COLO668 (cell line): ENCODE measurements around the gene E2F4.

Experiments
- DNase-seq: peaks from one replicate; lab custom pipeline; 2025; ENCODE audit not compliant: unreplicated experiment; lab: John Stamatoyannopoulos, UW

The E2F4 gene

GRCh38 chr16:67230809-67231660 is 39.1 kb downstream of the E2F4 start:
- DNase-seq: no peak

DNA sequence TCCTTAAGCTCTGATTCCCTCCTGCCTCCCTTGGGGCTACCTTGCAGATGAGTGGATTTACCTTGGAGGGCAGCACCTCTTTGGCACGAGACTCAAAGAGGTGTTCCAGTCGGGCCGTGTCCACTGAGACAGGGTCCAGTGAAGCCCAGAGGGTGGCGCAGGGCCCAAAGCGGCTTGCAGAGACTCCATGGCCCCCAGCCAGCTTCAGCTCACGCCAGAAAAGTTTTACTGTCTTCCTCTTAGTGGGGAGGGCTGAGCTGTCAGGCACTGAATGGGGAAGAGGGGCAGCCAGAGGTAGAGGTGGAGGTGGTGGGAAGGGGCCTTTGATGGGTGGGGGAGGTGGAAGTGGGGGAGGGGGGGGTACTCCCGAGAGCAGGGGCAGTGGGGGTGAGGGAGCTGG is 41.6 kb downstream of the E2F4 start:
- DNase-seq: no peak

DNA sequence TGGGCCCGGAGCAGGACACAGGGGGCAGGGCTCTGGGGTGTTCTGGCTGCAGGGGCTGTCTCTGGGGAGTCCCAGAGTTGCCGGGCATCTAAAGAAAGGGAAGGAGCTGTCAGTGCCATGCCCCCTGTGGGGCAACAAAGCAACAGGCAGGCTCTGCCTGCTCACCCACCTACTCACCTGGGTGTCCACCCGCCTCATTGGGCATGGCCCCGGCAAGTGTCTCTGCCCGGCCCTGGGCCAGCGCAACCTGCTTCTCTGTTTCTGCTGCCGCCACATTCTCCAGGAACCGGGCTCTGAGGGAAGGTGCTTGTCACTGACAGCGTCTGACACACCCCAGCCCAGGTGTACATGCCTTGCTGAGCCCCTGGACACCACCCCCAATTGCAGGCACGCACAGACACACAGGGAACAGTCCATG is 42.2 kb downstream of the E2F4 start:
- DNase-seq: no peak

DNA sequence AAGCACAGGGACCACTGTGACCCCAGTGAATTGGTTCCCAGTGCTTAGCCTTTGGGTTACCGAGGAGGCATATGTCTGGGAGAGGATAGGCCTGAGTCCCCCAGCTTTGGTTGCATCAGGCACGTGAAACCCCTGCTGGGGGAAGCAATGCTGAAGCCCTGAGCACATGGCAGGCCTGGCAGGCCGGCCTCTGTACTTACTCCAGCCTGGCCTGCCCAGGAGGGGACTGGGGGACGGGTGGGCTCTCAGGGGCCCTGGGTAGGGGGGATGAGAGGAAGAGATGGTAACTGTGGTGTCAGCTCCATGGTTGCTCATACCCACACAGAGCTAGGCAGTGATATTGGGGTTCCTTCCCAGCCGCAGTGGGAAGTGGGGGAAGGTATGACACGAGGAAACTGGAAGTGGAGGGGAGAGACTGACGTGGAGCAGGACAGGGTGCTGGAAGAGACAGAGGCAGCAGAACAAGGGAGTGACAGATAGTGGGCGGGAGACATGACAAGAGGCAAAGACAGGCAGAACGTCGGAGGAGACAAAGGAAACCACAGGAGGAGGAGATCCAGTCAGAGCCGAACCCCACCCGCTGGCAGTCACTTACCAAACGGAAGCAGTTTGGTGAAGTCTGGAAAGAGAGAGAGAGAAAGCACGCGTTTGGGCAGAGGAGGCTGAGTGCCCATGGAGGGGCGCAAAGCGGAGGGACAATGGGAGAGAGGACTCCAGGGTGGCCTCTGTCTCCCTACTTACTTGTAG is 44.0 kb downstream of the E2F4 start:
- no peak for DNase-seq

DNA sequence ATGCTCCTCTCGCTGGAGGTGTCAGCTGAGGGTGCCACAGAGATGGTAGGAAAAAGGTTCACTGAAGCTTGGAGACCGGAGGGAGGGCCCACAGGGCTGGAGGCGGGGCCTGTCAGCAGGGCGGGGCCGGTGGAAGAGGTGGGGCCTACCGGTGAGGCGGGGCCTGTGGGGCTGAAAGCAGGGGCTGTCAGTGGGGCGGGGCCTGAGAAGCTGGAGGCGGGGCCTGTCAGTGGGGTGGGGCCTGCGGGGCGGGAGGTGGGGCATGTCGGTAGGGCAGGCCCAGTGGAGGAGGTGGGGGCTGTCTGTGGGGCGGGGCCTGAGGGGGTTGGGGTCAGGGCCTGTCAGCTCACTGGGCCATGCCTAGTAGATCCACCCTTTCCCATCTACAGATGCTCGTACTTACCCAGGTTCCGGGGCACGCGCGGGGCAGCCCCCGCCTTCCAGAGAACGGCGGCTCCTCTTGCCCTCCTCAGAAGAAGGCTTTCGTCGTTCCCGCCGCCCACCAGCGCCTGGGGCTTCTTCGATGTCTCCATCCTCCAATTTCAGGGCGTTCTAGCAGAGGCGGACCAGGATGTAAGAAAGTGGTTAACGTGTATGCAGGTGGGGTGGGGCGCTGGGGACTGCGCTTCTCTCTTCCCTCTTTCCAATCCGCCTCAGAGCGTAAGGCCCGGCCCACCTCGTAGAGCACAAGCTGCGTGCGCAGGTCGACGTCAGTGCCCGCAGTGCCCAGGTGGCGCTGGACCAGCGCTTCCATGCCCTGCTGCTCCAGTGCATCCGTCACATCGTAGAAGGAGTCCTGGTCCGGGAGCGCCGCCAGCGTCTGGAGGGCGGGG is 44.8 kb downstream of the E2F4 start:
- peak; percentile 53 for DNase-seq

GRCh38 chr16:67237396-67238277 is 45.7 kb downstream of the E2F4 start:
- DNase-seq: no peak

DNA sequence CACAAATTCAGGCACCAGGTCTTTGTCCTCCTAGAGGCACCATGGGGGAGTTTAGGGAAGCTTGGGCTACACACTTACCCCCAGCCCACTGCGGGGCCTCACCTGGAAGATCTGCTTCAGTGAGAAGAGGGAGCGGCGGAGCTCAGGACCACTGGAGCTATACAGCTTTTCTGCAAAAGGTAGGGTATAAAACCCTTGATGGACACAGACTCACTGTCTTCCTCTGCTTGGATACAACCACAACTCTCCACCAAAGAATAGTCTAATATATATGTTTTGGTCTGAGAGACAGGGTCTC is 46.3 kb downstream of the E2F4 start:
- DNase-seq: no peak

GRCh38 chr16:67238806-67239470 is 47.0 kb downstream of the E2F4 start:
- no peak for DNase-seq

DNA sequence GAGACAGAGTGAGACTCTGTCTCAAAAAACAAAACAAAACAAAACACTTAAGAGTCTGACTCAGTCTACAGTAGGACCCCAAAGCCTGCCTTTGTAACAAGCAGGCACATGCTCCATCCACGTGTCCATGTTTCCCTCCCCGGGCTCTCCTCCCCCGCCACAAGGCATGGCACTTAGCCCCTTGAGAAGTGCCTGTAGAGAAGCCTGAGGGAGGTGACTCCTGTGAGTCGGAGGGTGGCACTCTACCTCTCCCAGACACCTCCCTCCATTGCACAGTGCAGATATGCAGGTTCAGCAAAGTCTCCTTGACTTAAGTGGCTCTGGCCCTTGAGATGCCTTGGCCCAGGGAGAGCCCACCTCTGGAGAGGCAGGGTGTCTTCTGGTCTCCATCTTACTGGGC is 48.6 kb downstream of the E2F4 start:
- DNase-seq: no peak

DNA sequence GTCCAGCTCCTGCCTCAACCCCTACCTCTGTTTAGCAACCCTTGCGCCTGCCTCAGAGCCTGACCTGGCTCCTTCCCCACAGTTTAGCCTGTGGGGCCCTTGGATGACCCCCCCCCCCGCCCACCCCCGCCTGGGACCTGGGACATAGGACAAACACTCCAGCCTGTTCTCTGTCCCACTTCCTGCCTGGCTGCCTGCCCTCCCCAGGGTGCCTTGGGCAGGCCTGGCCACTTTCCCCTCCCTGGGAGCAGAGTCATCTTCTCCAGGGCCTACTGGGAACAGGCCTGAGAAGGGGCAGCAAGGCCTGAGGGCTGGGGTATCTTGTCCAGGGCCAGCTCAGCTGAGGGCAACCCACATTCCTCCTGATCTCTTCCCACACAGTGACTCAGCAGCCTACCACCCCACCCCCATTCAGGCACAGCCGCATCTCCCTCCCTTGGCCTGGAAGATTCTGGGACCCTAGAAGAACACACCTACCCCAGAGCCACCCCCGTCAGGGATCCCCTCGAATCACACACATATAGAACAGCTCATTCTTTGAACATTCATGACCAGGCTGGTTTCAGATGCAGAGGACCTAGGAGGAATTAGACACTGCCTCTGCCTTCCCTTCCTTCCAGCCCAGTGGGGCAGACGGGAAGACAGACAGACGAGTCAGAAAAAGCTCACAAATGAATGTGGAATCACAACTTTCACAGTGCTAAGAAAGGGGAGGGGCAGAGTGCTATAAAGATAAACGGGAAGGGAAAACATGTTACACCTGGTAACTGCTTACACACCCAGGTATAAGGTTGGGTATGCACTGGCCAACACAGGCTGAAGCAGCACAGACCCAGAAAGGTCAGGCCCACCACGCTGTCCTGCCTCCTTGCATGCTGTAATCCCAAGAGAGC is 49.3 kb downstream of the E2F4 start:
- no peak for DNase-seq

- DNase-seq: no peak
These were observed 50.3 kb downstream of the E2F4 start for GRCh38 chr16:67242138-67242730.

DNA sequence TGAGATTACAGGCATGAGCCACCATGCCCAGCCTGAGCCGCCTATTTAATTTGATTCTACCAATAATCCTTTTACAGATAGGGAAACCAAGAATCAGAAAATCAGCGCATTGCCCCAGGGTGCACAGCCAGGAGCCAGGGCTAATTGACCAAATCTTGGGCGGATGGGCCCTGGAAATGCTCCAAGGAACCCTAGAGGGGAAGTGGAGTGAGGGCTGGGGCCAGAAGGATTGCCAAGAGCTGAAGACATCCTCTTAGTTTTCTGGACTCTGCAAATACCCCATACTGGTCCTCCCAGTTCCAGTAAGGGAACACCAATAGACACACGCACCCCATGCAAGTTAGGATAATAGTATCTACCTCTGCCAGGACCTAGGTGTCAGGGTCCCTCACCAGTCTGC is 51.5 kb downstream of the E2F4 start:
- no peak for DNase-seq

- no peak for DNase-seq
These were observed 52.6 kb downstream of the E2F4 start for GRCh38 chr16:67244387-67245185.

DNA sequence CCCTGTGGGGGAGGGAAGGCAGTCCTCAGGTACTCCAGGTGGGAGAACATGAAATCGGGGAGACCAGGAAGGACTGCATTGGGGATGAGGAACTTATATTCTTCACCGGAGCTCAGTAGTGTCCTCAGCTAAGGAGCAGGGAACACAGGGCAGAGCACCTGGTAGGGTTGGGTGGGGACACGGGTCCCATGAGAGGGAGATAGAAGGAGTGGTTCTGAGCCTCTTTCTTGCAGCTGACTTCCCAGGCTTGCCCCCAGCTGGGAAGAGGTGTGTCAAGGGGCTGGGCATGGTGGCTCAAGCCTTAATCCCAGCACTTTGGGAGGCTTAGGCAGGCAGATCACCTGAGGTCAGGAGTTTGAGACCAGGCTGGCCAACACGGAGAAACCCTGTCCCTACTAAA is 53.2 kb downstream of the E2F4 start:
- no peak for DNase-seq

DNA sequence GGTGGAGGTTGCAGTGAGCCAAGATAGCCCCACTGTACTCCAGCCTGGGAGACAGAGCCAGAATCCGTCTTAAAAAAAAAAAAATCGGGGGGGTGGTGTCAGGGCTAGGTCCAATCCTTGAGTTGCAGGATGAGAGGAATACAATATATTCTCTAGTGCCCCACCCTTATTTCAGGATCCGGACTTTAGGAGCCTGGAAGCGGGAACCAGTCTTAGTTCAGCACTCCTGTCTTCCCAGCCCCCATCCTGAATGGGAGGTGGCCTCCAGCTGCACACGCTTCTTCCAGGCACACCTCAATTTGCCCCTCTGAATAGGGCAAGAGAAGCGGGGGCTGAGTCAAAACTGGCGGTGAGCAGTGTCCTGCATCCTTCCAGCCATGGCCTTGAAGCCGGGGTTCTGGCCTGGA is 53.7 kb downstream of the E2F4 start:
- no peak for DNase-seq

DNA sequence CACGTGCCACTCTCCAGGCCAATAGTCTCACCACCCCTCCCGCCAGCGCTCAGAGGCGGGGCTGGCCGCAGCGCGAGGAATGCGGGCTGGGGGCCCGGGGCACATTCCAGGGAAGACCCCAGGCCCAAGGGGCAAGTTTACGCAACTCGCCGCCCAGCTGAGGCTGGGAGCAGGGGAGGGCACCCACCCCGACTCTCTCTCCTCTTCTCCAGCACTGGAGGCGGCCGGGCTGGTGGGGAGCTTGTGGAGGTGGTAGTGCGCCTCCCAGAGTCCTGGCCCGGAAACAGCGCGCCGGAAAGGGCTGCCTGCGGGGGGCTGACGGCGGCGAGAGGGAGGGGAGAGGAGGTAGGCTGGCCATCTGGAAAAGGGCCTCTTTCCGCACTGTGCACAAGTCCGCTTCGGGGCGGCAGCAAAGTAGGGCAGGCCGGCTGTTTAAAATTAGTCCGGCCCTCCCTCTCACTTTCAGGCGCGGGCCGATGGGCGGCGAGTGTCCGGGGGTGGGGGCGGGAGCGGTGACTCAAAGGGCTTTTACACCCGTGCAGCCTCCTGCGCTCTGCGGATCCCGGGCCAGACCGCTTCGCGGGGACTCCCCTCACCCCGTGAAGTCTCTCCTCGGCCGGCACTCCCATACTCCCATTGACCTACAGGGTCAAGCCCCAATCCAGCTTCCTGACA is 54.3 kb downstream of the E2F4 start:
- peak; percentile 76 for DNase-seq

- DNase-seq: peak; percentile 93
These were observed 54.8 kb downstream of the E2F4 start for GRCh38 chr16:67246756-67247191.
